Ishikawa (cell line): ENCODE data around the gene PIGQ.
A peak's percentile ranks its signal among the peaks of the same experiment; 100 is the strongest.

Experiments used
- CEBPB ChIP-seq: IDR thresholded peaks from 2 replicates; pipeline ENCODE4 v1.6.1; 2012
- CREB1 ChIP-seq: IDR thresholded peaks from 2 replicates; pipeline ENCODE4 v1.6.1; 2012; ENCODE audit warnings: low read depth
- EGR1 ChIP-seq: IDR thresholded peaks from 2 replicates; pipeline ENCODE4 v1.6.1; 2012
- EP300 ChIP-seq: IDR thresholded peaks from 2 replicates; pipeline ENCODE4 v1.6.1; 2012; ENCODE audit warnings: borderline replicate concordance
- FOXM1 ChIP-seq: IDR thresholded peaks from 2 replicates; pipeline ENCODE4 v1.6.1; 2012; ENCODE audit warnings: low read depth, borderline replicate concordance
- MAX ChIP-seq: IDR thresholded peaks from 2 replicates; pipeline ENCODE4 v1.6.1; 2012
- NFIC ChIP-seq: IDR thresholded peaks from 2 replicates; pipeline ENCODE4 v1.6.1; 2012
- RAD21 ChIP-seq: IDR thresholded peaks from 2 replicates; pipeline ENCODE4 v1.6.1; 2012; ENCODE audit warnings: low read depth
- TAF1 ChIP-seq: IDR thresholded peaks from 2 replicates; pipeline ENCODE4 v1.6.1; 2012; ENCODE audit warnings: low read depth, mild to moderate bottlenecking
- TCF12 ChIP-seq: IDR thresholded peaks from 2 replicates; pipeline ENCODE4 v1.6.1; 2012; ENCODE audit warnings: low read depth
- TEAD4 ChIP-seq: IDR thresholded peaks from 2 replicates; pipeline ENCODE4 v1.6.1; 2012
- USF1 ChIP-seq: IDR thresholded peaks from 2 replicates; pipeline ENCODE4 v1.6.1; 2012
- YY1 ChIP-seq: IDR thresholded peaks from 2 replicates; pipeline ENCODE4 v1.6.1; 2012; ENCODE audit warnings: low read depth
- ZBTB7A ChIP-seq: IDR thresholded peaks from 2 replicates; pipeline ENCODE4 v1.6.1; 2012; ENCODE audit warnings: low read depth
- TF ChIP-seq, protein P1 (sequence below): IDR thresholded peaks from 2 replicates; pipeline ENCODE4 v1.6.1; 2012; ENCODE audit warnings: low read depth, mild to moderate bottlenecking

The PIGQ gene

DNA sequence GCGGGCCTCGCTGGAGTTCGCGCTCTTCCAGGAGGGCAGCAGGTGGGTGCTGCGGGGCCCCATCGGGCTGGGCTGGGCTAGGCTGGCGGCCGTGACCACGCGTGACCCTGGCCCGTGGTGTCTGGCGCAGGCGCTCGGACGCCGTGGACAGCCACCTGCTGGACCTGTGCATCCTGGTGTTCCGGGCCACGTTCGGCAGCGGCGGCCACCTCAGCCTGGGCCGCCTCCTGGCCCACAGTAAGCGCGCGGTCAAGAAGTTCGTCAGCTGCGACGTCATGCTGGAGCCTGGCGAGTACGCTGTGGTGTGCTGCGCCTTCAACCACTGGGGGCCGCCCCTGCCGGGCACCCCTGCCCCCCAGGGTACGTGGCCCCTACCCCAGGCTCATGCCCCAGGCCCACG lies 17.6 kb upstream of the PIGQ start:
- TF ChIP-seq USF1 = no peak
- TF ChIP-seq ZBTB7A = no peak
- no peak for TF ChIP-seq FOXM1
- TF ChIP-seq TAF1 = no peak
- TF ChIP-seq CEBPB = no peak
- no peak for TF ChIP-seq EGR1
- no peak for TF ChIP-seq TCF12
- TF ChIP-seq NFIC = no peak
- TF ChIP-seq, protein P1, sequence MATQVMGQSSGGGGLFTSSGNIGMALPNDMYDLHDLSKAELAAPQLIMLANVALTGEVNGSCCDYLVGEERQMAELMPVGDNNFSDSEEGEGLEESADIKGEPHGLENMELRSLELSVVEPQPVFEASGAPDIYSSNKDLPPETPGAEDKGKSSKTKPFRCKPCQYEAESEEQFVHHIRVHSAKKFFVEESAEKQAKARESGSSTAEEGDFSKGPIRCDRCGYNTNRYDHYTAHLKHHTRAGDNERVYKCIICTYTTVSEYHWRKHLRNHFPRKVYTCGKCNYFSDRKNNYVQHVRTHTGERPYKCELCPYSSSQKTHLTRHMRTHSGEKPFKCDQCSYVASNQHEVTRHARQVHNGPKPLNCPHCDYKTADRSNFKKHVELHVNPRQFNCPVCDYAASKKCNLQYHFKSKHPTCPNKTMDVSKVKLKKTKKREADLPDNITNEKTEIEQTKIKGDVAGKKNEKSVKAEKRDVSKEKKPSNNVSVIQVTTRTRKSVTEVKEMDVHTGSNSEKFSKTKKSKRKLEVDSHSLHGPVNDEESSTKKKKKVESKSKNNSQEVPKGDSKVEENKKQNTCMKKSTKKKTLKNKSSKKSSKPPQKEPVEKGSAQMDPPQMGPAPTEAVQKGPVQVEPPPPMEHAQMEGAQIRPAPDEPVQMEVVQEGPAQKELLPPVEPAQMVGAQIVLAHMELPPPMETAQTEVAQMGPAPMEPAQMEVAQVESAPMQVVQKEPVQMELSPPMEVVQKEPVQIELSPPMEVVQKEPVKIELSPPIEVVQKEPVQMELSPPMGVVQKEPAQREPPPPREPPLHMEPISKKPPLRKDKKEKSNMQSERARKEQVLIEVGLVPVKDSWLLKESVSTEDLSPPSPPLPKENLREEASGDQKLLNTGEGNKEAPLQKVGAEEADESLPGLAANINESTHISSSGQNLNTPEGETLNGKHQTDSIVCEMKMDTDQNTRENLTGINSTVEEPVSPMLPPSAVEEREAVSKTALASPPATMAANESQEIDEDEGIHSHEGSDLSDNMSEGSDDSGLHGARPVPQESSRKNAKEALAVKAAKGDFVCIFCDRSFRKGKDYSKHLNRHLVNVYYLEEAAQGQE = no peak
- no peak for TF ChIP-seq RAD21
- TF ChIP-seq TEAD4 = no peak
- no peak for TF ChIP-seq MAX
- no peak for TF ChIP-seq CREB1
- no peak for TF ChIP-seq EP300
- no peak for TF ChIP-seq YY1

GRCh38 chr16:553601-554296 lies 16.0 kb upstream of the PIGQ start:
- TF ChIP-seq ZBTB7A (0 out of 2 replicates have a peak, but pooled peaks have one; percentile 43), EP300 (no peak)

- TF ChIP-seq CEBPB (no peak), EP300 (no peak), EGR1 (no peak), TAF1 (no peak), TCF12 (no peak), NFIC (no peak), RAD21 (no peak), ZBTB7A (no peak)
Observed at GRCh38 chr16:554297-554621, 15.5 kb upstream of the PIGQ start.

GRCh38 chr16:554640-555365 lies 15.0 kb upstream of the PIGQ start:
- no peak for TF ChIP-seq RAD21
- no peak for TF ChIP-seq EGR1
- TF ChIP-seq CREB1 = no peak
- no peak for TF ChIP-seq TEAD4
- TF ChIP-seq YY1 = no peak
- no peak for TF ChIP-seq TCF12

GRCh38 chr16:555528-556473 lies 14.0 kb upstream of the PIGQ start:
- TF ChIP-seq CREB1 (no peak), USF1 (no peak)

DNA sequence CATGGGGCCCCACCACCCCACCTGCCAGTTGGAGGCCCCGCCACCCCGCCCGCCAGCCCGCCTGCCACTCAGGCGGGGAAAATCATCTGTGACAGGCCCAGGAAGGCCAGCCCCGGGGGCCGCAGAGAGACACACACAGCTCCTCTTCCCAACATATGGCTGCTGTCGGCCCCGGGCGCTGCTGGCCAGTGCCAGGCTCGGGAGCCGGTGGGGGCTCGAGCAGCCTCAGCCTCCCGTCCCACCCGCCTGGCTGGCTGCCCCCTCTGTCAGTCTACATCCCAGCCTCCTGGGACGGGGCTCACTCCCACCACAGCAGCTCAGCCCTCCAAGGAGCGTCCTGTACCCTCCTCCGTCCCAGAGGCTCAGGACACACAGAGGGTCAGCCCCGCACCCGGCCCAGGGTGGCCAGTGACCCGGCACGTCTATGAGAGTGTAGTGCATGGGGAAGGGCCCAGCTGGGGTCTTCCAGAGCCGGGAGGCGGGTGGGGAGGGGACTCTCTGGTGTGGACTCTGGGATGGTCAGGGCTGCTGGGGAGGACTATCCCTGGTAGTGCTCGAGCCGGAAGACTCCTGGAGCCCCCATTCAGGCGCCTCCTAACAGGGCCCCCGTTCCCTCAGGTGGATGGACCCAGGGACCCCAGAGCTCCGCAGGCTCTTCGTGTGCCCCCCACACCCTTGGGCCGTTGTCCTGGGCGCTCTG lies 13.1 kb upstream of the PIGQ start:
- TF ChIP-seq MAX (no peak), FOXM1 (no peak)

DNA sequence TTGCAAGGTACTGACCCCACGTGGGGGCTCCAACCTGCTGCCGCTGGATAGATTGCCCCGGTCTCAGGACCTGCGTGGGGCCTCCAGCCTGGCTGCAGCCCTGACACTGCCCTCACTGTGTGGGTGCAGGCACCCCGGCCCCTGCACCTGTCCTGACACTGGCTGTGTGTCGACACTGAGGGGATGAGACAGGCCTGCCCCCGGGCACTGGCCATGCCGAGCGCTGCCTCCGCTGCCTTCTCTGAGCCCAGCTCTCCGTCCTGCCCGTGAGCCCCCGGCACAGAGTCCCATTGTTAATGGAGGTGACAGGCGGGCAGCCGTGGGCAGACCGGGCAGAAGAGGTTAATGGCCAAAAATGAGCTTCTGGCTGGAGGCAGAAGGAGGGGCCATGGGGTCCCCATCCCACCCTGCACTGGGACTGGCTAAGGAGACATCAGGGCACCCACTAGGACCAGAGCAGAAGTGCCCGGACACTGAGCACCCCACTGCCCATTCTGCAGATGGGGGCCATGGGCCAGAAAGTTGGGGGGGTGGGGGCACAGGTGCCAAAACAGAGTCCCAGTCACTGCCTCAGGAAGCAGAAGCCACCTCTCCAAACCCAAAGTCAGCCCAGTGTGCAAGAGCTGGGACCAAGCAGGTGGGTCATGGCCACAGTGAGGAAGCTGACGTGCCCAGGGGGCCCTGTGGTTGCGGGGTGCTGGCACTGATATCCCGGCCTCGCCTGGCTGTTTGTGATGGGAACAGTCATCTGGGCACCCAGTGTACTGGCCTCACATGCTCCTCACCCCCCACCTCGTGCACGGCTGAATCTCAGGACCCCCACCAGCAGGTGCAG lies 12.1 kb upstream of the PIGQ start:
- TF ChIP-seq TAF1 (no peak), ZBTB7A (no peak), RAD21 (no peak)
